CMK (cell line): ENCODE results near the gene C1orf56.
"Not testable (repeated sequence)": the region's sequence is repeated elsewhere in the genome, so short reads cannot be mapped to it uniquely, and the experiment has no call there.

Experiments
- DNase-seq: peaks from one replicate; pipeline ENCODE4 v3.0.0-alpha.2; 2010; ENCODE audit warnings: low read depth

Gene C1orf56

GRCh38 chr1:151062741-151063371 is 15.3 kb downstream of the C1orf56 start:
- no peak for DNase-seq

GRCh38 chr1:151065089-151065645 is 17.6 kb downstream of the C1orf56 start:
- no peak for DNase-seq

GRCh38 chr1:151067185-151067584 is 19.6 kb downstream of the C1orf56 start:
- DNase-seq = no peak

GRCh38 chr1:151069103-151069486 is 21.5 kb downstream of the C1orf56 start:
- DNase-seq = no peak

- peak; percentile 91 for DNase-seq
Measured at GRCh38 chr1:151070474-151071276, 23.1 kb downstream of the C1orf56 start, which contains the start of gene GABPB2. Gene GABPB2 (plus strand): TSS chr1:151070761. CDS start chr1:151088190, 17,429 bp downstream.

- DNase-seq = no peak
Measured at GRCh38 chr1:151072224-151072623, 24.7 kb downstream of the C1orf56 start.

GRCh38 chr1:151085953-151086559 is 38.5 kb downstream of the C1orf56 start:
- DNase-seq = no peak

GRCh38 chr1:151097426-151097825 is 49.9 kb downstream of the C1orf56 start:
- DNase-seq = not testable (repeated sequence)

- no peak for DNase-seq
Measured at GRCh38 chr1:151098126-151098525, 50.6 kb downstream of the C1orf56 start.
